Endothelial cell (in vitro differentiated cells): ENCODE data around the gene IGF2. TPM values are rescaled to one million over a fixed set of nuclear protein-coding genes. Genes with fewer than 3 reads are reported as not detected.

Experiments
- DNase-seq: peaks from one replicate; pipeline ENCODE4 v3.0.0; 2021; ENCODE audit warnings: low spot score
- H3K27ac Mint-ChIP-seq: one replicate; pipeline ENCODE4 v1.8.0; 2021; ENCODE audit warnings: mixed read lengths, inconsistent platforms; ENCODE audit not compliant: unreplicated experiment
- H3K27me3 Mint-ChIP-seq: one replicate; pipeline ENCODE4 v1.8.0; 2021; ENCODE audit warnings: mild to moderate bottlenecking, moderate library complexity, mixed read lengths, inconsistent platforms; ENCODE audit not compliant: unreplicated experiment
- H3K36me3 Mint-ChIP-seq: one replicate; pipeline ENCODE4 v1.8.0; 2021; ENCODE audit warnings: mild to moderate bottlenecking, low read depth, mixed read lengths, inconsistent platforms; ENCODE audit not compliant: unreplicated experiment
- H3K4me1 Mint-ChIP-seq: one replicate; pipeline ENCODE4 v1.8.0; 2021; ENCODE audit warnings: mild to moderate bottlenecking, mixed read lengths, inconsistent platforms; ENCODE audit not compliant: unreplicated experiment
- H3K4me3 Mint-ChIP-seq: one replicate; pipeline ENCODE4 v1.8.0; 2021; ENCODE audit warnings: mild to moderate bottlenecking, mixed read lengths, inconsistent platforms; ENCODE audit not compliant: unreplicated experiment
- H3K9me3 Mint-ChIP-seq: one replicate; pipeline ENCODE4 v1.8.0; 2021; ENCODE audit warnings: mixed read lengths, inconsistent platforms; ENCODE audit not compliant: unreplicated experiment
- total RNA-seq: library from RNA; stranded (reverse); fragmentation: NEBNext Ultra II Directional; extraction: Animal tissue kit (Norgen Biotek cat#: 25700); gene quantifications from one replicate; pipeline ENCODE4 v1.2.1, GENCODE V29; 2021; ENCODE audit not compliant: unreplicated experiment
- TF ChIP-seq, protein P1 (sequence below): fragments of 200-600 bp; sonication (generic); IDR thresholded peaks from one replicate; pipeline ENCODE4 v1.5.0; 2021; ENCODE audit warnings: antibody characterized with exemption; ENCODE audit not compliant: unreplicated experiment

IGF2 gene
- total RNA-seq, 1 donor from 2014 or later = 2.1 TPM

DNA sequence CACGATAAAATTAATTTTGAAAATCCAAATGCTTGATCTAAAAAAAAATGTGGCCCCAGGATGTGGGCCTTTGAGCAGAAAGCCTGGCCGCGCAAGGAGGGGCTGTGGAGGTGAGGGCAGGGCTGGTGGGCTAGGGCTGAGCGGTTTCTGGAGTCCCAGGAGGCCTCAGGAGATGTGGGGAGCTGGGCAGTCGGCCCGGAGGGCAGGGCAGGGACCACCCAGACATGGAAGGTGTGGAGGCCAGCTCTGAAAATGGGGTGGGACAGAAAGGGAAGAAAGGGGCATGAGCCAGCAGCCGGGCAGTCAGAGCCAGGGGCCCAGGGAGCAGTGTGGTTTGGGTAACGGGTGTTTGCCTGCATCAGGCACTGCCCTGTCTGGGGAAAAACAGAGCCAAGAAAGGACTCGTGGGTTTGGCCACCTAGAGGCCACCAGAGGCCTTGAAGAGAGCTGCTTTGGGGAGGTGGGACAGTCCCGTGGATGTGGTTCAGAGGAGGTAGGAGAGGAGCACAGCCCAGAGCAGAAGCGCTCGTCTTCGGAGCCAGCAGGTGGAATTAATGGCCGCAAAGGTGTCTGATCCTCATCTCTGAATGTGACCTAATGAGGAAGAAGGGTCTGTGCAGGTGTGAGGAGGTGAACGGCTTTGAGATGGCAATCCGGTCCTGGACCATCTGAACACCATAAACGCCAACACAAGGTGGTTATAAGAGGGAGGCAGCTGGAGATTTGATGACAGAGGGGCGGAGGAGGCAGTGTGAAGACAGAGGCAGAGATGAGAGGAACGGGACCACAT lies 50.2 kb downstream of the IGF2 start:
- Mint-ChIP-seq H3K4me1 (no peaks in the 10 kb centered on the region), H3K4me3 (no peak overlapping the region), H3K27me3 (peaks cover 10% of the 10 kb centered on the region), H3K27ac (no peak overlapping the region), H3K9me3 (no peaks in the 10 kb centered on the region), H3K36me3 (no peaks in the 10 kb centered on the region)
- TF ChIP-seq, protein P1, sequence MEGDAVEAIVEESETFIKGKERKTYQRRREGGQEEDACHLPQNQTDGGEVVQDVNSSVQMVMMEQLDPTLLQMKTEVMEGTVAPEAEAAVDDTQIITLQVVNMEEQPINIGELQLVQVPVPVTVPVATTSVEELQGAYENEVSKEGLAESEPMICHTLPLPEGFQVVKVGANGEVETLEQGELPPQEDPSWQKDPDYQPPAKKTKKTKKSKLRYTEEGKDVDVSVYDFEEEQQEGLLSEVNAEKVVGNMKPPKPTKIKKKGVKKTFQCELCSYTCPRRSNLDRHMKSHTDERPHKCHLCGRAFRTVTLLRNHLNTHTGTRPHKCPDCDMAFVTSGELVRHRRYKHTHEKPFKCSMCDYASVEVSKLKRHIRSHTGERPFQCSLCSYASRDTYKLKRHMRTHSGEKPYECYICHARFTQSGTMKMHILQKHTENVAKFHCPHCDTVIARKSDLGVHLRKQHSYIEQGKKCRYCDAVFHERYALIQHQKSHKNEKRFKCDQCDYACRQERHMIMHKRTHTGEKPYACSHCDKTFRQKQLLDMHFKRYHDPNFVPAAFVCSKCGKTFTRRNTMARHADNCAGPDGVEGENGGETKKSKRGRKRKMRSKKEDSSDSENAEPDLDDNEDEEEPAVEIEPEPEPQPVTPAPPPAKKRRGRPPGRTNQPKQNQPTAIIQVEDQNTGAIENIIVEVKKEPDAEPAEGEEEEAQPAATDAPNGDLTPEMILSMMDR = no peak
- no peak for DNase-seq

DNA sequence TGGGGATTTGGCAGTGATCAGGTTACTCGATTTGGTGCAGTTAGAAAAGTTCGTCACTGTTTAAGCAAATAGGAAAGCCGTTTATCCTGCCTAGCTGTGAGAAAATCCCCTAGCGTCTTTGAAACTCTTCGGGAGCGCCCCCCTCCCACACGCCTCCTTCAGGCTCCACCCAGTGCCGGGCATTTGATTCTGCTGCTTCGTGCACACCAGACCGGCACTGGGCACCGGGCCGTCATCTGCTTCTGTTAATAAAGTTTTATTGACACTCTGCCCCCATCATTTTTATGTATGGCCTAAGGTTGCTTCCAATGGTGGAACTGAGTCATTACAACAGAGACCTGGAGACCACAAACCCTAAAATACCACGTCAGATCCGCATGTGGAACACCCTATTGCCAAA lies 50.9 kb downstream of the IGF2 start:
- H3K9me3 Mint-ChIP-seq = no peaks in the 10 kb centered on the region
- no peaks in the 10 kb centered on the region for H3K36me3 Mint-ChIP-seq
- H3K27ac Mint-ChIP-seq = no peak overlapping the region
- no peak overlapping the region for H3K4me3 Mint-ChIP-seq
- no peak for DNase-seq
- H3K27me3 Mint-ChIP-seq = peaks cover 10% of the 10 kb centered on the region
- TF ChIP-seq, protein P1 = no peak
- H3K4me1 Mint-ChIP-seq = no peaks in the 10 kb centered on the region

DNA sequence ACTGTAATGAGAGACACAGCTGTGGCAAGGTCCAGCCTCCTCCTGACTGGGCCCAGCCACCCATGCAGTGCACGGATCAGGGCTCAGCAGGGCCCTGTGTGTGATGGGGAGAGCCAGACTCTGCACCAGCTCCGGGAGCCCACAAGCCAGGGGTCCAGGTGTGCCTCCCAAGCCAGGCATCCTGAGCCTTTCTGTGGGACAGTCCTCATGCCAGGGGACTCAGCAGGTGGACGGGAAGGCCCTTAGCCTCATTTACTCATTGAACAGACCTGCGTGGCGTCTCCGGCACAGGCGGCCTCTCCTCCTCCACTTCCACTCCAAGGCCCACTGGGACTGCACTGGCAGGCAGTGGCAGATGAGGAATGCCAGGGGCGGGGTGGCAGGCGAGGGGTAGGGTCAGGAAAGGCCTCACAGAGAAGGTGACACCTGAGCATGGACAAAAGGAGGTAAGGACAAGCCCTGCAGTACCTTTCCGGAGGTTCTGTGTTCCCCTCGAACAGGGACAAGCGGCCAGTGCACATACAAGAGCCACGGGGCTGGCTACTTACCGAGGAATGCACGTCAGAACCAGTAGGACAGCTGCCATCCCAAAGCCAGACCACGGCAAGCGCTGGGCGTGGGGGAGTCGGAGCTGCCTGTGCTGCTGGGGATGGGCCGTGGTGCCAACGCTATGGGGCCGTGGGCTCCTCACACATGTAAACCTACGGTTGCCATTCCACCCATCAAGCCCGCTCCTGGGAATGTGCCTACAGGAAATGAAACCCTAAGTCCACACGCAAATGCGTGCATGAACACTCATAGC lies 52.7 kb downstream of the IGF2 start:
- DNase-seq = no peak
- H3K27ac Mint-ChIP-seq = no peak overlapping the region
- no peaks in the 10 kb centered on the region for H3K4me1 Mint-ChIP-seq

DNA sequence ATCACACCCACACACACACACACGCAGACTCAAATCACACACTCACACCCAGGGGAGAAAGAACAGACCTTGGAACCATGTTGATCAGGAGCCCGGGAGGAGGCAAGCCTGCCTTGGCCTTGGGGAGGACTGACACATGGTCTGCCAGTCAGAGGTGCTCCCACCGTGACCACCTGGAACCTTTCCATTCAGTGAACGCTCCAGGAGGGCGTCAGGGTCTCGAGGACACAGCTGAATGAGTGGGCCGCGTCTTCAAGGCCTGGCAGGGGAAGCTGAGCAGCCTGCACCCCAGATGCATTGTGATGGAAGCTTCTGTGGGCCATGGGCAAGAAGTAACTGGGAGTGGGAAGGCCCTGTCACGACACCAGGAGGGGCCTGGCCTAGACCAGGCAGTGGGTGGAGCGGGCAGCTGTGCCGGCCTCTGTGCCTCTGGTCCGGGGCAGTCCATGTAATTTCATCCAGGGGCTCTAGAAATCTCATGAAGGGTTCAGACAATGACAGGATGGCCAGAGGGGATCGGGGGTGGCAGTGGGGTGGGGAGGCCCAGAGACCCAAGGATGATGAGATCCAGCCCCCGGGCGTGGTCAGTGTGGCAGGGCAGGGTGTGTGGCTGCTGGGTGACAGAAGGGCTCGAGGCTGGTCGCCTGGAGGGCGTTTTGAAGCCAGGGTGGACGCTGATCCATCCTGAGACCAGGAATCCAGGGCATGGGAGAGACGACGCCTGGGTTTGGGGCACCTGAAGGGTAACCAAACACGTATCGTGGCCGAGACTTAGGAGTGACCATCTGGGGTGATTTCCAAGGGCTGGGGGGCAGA lies 53.7 kb downstream of the IGF2 start:
- no peak for DNase-seq
- Mint-ChIP-seq H3K4me3 (no peak overlapping the region), H3K27me3 (peaks cover 3% of the 10 kb centered on the region), H3K9me3 (no peaks in the 10 kb centered on the region), H3K36me3 (no peaks in the 10 kb centered on the region), H3K4me1 (no peaks in the 10 kb centered on the region), H3K27ac (no peak overlapping the region)
- TF ChIP-seq, protein P1 = no peak

More for the DNA sequence above, 52.7 kb downstream of the IGF2 start:
- H3K36me3 Mint-ChIP-seq = no peaks in the 10 kb centered on the region
- H3K9me3 Mint-ChIP-seq = no peaks in the 10 kb centered on the region
- TF ChIP-seq, protein P1 = no peak
- peaks cover 3% of the 10 kb centered on the region for H3K27me3 Mint-ChIP-seq
- no peak overlapping the region for H3K4me3 Mint-ChIP-seq
